Right lobe of liver (tissue), 4 donors: ENCODE data around the gene B3GAT3.

ENCODE experiments used
- POLR2A ChIP-seq: fragments of 450-650 bp; IDR thresholded peaks from one replicate; pipeline ENCODE4 v1.6.1; 2017; ENCODE audit warnings: antibody characterized with exemption, mild to moderate bottlenecking
- TF ChIP-seq, protein P1 (sequence below), 4 donors: fragments of 200-600 bp in 3 of 4; fragments of 450-650 bp in 1 of 4; IDR thresholded peaks; one replicate each; pipeline versions ENCODE4 v1.5.1 to v1.8.0; 2016 to 2022; ENCODE audit warnings: antibody characterized with exemption in 4 of 4, mild to moderate bottlenecking in 2 of 4
- donor health status: DM: no; HTN: no; CAD: no.
- donor health status: DM: no; HTN: no; CAD: no.
- donor health status: DM: no; HTN: yes; CAD: no.

DNA sequence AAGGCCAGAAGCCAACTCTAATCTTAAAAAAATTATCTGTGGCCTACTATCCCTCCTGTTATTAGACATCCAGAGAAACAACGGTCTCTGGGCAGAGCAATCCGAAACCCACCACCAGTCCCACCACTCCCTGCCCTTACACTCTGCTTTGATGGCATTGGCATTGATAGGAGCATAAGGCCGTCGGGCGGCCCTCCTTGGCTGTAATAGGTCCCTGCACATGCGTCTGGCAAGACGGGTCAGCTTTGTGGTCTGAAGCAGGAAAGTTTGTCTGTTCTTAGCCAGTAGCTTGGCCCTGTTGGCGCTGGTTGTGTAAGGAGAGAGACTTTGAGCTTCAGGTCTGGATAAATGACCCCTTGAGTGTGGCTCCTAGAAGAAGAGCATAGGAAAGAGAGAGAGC, 26.7 kb downstream of the B3GAT3 start:
- TF ChIP-seq, protein P1, sequence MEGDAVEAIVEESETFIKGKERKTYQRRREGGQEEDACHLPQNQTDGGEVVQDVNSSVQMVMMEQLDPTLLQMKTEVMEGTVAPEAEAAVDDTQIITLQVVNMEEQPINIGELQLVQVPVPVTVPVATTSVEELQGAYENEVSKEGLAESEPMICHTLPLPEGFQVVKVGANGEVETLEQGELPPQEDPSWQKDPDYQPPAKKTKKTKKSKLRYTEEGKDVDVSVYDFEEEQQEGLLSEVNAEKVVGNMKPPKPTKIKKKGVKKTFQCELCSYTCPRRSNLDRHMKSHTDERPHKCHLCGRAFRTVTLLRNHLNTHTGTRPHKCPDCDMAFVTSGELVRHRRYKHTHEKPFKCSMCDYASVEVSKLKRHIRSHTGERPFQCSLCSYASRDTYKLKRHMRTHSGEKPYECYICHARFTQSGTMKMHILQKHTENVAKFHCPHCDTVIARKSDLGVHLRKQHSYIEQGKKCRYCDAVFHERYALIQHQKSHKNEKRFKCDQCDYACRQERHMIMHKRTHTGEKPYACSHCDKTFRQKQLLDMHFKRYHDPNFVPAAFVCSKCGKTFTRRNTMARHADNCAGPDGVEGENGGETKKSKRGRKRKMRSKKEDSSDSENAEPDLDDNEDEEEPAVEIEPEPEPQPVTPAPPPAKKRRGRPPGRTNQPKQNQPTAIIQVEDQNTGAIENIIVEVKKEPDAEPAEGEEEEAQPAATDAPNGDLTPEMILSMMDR (IDR thresholded peaks at IDR 0.05) = no peak
- TF ChIP-seq POLR2A = no peak
